ENCODE data around the gene CFAP299. TPM values are rescaled to one million over a fixed set of nuclear protein-coding genes. Genes with fewer than 3 reads are reported as not detected.

The CFAP299 gene
- total and polyA plus RNA-seq, 2 donors (not counting 1 experiment from before 2014, with no cell fraction given): not detected

DNA sequence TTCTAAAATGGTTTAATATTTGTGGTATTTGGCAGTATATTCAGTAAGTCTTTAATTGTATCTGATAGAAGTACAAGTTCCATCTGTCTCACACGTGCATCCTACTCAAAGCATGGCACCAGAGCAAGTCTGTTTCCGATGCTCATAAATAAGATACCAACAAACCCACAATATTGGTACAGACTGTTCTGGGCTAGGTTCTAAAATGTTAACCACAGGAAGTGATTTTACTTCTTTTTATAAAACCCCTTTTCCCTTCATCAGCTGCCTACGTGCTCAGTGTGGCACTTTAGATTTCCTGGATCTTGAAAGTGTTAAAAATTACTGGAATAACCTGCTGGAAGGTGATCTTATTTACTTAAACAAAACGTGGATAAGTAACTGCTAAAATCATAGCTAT lies 165.1 kb downstream of the CFAP299 start:
- Mint-ChIP-seq H3K27me3 (no peaks in the 10 kb centered on the region), H3K9me3 (ENCODE audit: insufficient read depth) (peaks cover 3% of the 10 kb centered on the region), H3K4me1 (peaks cover 10% of the 10 kb centered on the region), H3K4me3 (no peak overlapping the region), H3K27ac (no peak overlapping the region)
- Histone ChIP-seq H3K9ac (ENCODE audit: low read length) (no peak overlapping the region), H3K79me2 (ENCODE audit: control insufficient read depth, insufficient read depth, low read length) (no peaks in the 10 kb centered on the region), H3K36me3 (replicated peaks in 1 of 2; ENCODE audit: control extremely low read depth in 1 of 2, control insufficient read depth in 1 of 2, extremely low read depth in 1 of 2, insufficient read depth in 2 of 2, low read length in 1 of 2) (no peaks in the 10 kb centered on the region), H3K4me3 (ENCODE audit: control extremely low read depth in 1 of 5, extremely low read depth in 1 of 5, insufficient read depth in 1 of 5, low read depth in 2 of 5, low read length in 4 of 5) (no peak overlapping the region), H4K20me1 (ENCODE audit: control insufficient read depth, insufficient read depth, low read length, poor library complexity, severe bottlenecking) (no peaks in the 10 kb centered on the region), H3K9me3 (ENCODE audit: control extremely low read depth in 1 of 3, control insufficient read depth in 2 of 3, insufficient read depth in 1 of 3, low read length in 2 of 3) (peaks cover 0 to 3% (median 0%) of the 10 kb centered on the region in 3 donors), H3K27me3 (replicated peaks in 1 of 4; ENCODE audit: control extremely low read depth in 1 of 4, control insufficient read depth in 3 of 4, insufficient read depth in 4 of 4, low read length in 3 of 4) (no peaks in the 10 kb centered on the region), H3K4me2 (replicated peaks; ENCODE audit: low read depth, low read length, poor library complexity, severe bottlenecking) (peak overlapping the region; percentile 23), H2AFZ (ENCODE audit: insufficient read depth, low read depth, low read length, poor library complexity, severe bottlenecking) (peak overlapping the region; percentile 13), H3K27ac (ENCODE audit: low read length in 2 of 2) (no peak overlapping the region), H3K4me1 (ENCODE audit: control insufficient read depth in 2 of 2, insufficient read depth in 2 of 2, low read length in 2 of 2) (peaks cover 7 to 13% of the 10 kb centered on the region in 2 donors)
- DNase-seq (no peak), ATAC-seq (ENCODE audit: low read depth) (no peak)
- ChIA-PET CTCF (no interaction called here), POLR2A (interaction anchor here (0.6 kb wide), 1 partner anchor 212 kb away, joined by 4 read pairs; no protein-coding TSS in a partner anchor)
- TF ChIP-seq CTCF (IDR thresholded peaks at IDR 0.05) (no peak), EZH2 (IDR thresholded peaks at IDR 0.05; ENCODE audit: borderline replicate concordance, insufficient read depth, low read depth, low read length, poor library complexity, severe bottlenecking) (no peak)
- no CpG with 5 or more reads among the region's 4 CpGs for WGBS (ENCODE audit: insufficient coverage)
- intact Hi-C loops (cut with micrococcal nuclease): no loop called here

DNA sequence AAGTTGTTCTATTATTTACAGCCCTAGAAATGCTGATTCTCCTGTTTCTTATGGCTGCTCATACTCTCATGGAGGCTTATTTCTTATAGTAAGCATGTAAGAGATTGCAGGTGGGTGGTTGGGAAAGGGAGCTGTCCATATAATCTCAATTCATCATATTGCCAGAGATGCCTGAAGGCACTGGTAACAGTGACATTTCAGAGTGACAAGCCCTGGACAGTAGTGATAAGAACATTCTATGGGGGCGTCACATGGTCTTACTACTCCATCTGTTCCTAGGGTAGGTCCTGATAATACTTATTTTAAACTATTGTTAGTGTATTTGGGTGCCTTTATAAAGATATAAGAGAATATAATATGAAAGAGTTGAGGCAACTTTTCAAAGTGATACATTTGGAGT lies 171.5 kb downstream of the CFAP299 start:
- no peak overlapping the region for H3K4me3 ChIP-seq (ENCODE audit: control extremely low read depth in 1 of 5, extremely low read depth in 1 of 5, insufficient read depth in 1 of 5, low read depth in 2 of 5, low read length in 4 of 5)
- H4K20me1 ChIP-seq (ENCODE audit: control insufficient read depth, insufficient read depth, low read length, poor library complexity, severe bottlenecking): no peaks in the 10 kb centered on the region
- Mint-ChIP-seq H3K9me3 (ENCODE audit: insufficient read depth) (no peaks in the 10 kb centered on the region), H3K27me3 (no peaks in the 10 kb centered on the region), H3K27ac (no peak overlapping the region), H3K4me1 (peaks cover 13% of the 10 kb centered on the region), H3K4me3 (no peak overlapping the region)
- ChIA-PET POLR2A (no interaction called here), CTCF (no interaction called here)
- no peak overlapping the region for H3K4me2 ChIP-seq (replicated peaks; ENCODE audit: low read depth, low read length, poor library complexity, severe bottlenecking)
- ATAC-seq (ENCODE audit: low read depth) (no peak), DNase-seq (no peak)
- no peaks in the 10 kb centered on the region for H3K27me3 ChIP-seq (replicated peaks in 1 of 4; ENCODE audit: control extremely low read depth in 1 of 4, control insufficient read depth in 3 of 4, insufficient read depth in 4 of 4, low read length in 3 of 4)
- peaks cover 4 to 13% of the 10 kb centered on the region in 2 donors for H3K4me1 ChIP-seq (ENCODE audit: control insufficient read depth in 2 of 2, insufficient read depth in 2 of 2, low read length in 2 of 2)
- no peak overlapping the region for H2AFZ ChIP-seq (ENCODE audit: insufficient read depth, low read depth, low read length, poor library complexity, severe bottlenecking)
- no peak for TF ChIP-seq CTCF (IDR thresholded peaks at IDR 0.05)
- no peak for TF ChIP-seq EZH2 (IDR thresholded peaks at IDR 0.05; ENCODE audit: borderline replicate concordance, insufficient read depth, low read depth, low read length, poor library complexity, severe bottlenecking)
- no peak overlapping the region for H3K9ac ChIP-seq (ENCODE audit: low read length)
- intact Hi-C loops (cut with micrococcal nuclease): loop anchor here (5.0 kb wide), 1 partner anchor 75 kb away; no protein-coding TSS in a partner anchor
- no peaks in the 10 kb centered on the region for H3K9me3 ChIP-seq (ENCODE audit: control extremely low read depth in 1 of 3, control insufficient read depth in 2 of 3, insufficient read depth in 1 of 3, low read length in 2 of 3)
- no peaks in the 10 kb centered on the region for H3K36me3 ChIP-seq (replicated peaks in 1 of 2; ENCODE audit: control extremely low read depth in 1 of 2, control insufficient read depth in 1 of 2, extremely low read depth in 1 of 2, insufficient read depth in 2 of 2, low read length in 1 of 2)
- H3K27ac ChIP-seq (ENCODE audit: low read length in 2 of 2): no peak overlapping the region
- H3K79me2 ChIP-seq (ENCODE audit: control insufficient read depth, insufficient read depth, low read length): no peaks in the 10 kb centered on the region
- no CpG with 5 or more reads among the region's 1 CpG for WGBS (ENCODE audit: insufficient coverage)
